Lung (tissue), 12 donors: Measurements from ENCODE around the gene BLOC1S4. TPM values are rescaled to one million over a fixed set of nuclear protein-coding genes. Genes with fewer than 3 reads are reported as not detected.
A peak's percentile ranks its signal among the peaks of the same experiment; 100 is the strongest.

Source experiments
- ATAC-seq: fragments of 200-7000 bp; cut with Tn5 transposase; one replicate; pipeline ENCODE4 v1.9.1; 2020; ENCODE audit warnings: moderate number of reproducible peaks; ENCODE audit not compliant: insufficient read depth, low FRiP score
- DNase-seq, 3 donors: peaks; one replicate each; pipeline ENCODE4 v3.0.0-alpha.2; 2013 to 2017
- H3K27ac ChIP-seq, 2 donors: one replicate each; pipeline ENCODE4 v1.5.1; 2013; ENCODE audit warnings: mild to moderate bottlenecking in 2 of 2, moderate library complexity in 2 of 2, control low read depth in 1 of 2, inconsistent platforms in 1 of 2, low read depth in 1 of 2, low read length in 1 of 2
- H3K27me3 ChIP-seq, 3 donors: one replicate each; pipeline ENCODE4 v1.5.1; 2013; ENCODE audit warnings: low read length in 2 of 3; ENCODE audit not compliant: control insufficient read depth in 3 of 3, insufficient read depth in 3 of 3
- H3K36me3 ChIP-seq, 4 donors: one replicate each; pipeline ENCODE4 v1.5.1; 2013; ENCODE audit warnings: low read length in 4 of 4, mild to moderate bottlenecking in 1 of 4, moderate library complexity in 1 of 4; ENCODE audit not compliant: control insufficient read depth in 4 of 4, insufficient read depth in 4 of 4
- H3K4me1 ChIP-seq, 5 donors: one replicate each; pipeline ENCODE4 v1.5.1; 2013; ENCODE audit warnings: low read length in 5 of 5, mild to moderate bottlenecking in 2 of 5, moderate library complexity in 1 of 5; ENCODE audit not compliant: control insufficient read depth in 5 of 5, insufficient read depth in 5 of 5
- H3K4me3 ChIP-seq: one replicate; pipeline ENCODE4 v1.5.1; 2013; ENCODE audit warnings: mild to moderate bottlenecking, control low read depth, moderate library complexity
- H3K9ac ChIP-seq, 2 donors: one replicate each; pipeline ENCODE4 v1.5.1; 2013; ENCODE audit warnings: low read length in 2 of 2, control low read depth in 1 of 2; ENCODE audit not compliant: insufficient read depth in 1 of 2
- H3K9me3 ChIP-seq, 4 donors: one replicate each; pipeline ENCODE4 v1.5.1; 2013; ENCODE audit warnings: low read length in 3 of 4, mild to moderate bottlenecking in 1 of 4, moderate library complexity in 1 of 4; ENCODE audit not compliant: control insufficient read depth in 4 of 4, insufficient read depth in 3 of 4
- CTCF ChIP-seq: IDR thresholded peaks from 2 replicates; pipeline ENCODE4 v1.5.1; 2012; ENCODE audit warnings: mild to moderate bottlenecking; ENCODE audit errors: control extremely low read depth, extremely low read depth
- WGBS, 2 donors: extraction: QIAGEN DNeasy Blood & Tissue Kit; methylation state at CpG; one replicate each; pipeline ENCODE4 v1.1.7; 2013; 5-methylcytosine and 5-hydroxymethylcytosine counted together
- polyA plus RNA-seq, 2 donors: library from polyadenylated mRNA; stranded (reverse); fragments of 200-250 nt; gene quantifications; one replicate each; pipeline ENCODE4 v1.2.1, GENCODE V29; 2013
- total RNA-seq, 2 donors: library from RNA; depleted of rRNA in 1 of 2; stranded (reverse); fragments of >200 nt in 1 of 2; gene quantifications; one replicate each; pipeline ENCODE4 v1.2.1, GENCODE V29; 2014 to 2021
- donor health status: control.
- donor health status: control.
- donor health status: Bipolar disorder and iron deficiency.
- donor health status: healthy.
- donor health status: DM: yes; HTN: yes; CAD: no.

BLOC1S4 gene
- total and polyA plus RNA-seq, 4 donors, result 8.0 to 15.2 (median 11.6) TPM

- H3K27ac ChIP-seq, result no peak overlapping the region
- ATAC-seq (no peak), DNase-seq (no peak)
- no peak for TF ChIP-seq CTCF
- H3K4me3 ChIP-seq, result no peak overlapping the region
- no peaks in the 10 kb centered on the region for H3K27me3 ChIP-seq
- H3K9ac ChIP-seq, result no peak overlapping the region
- 91 to 96% methylated on average over 8 of the region's 8 CpGs for WGBS, 2 donors
- no peaks in the 10 kb centered on the region for H3K36me3 ChIP-seq
- H3K4me1 ChIP-seq, result no peaks in the 10 kb centered on the region
- no peaks in the 10 kb centered on the region for H3K9me3 ChIP-seq
These were observed 24.4 kb downstream of the BLOC1S4 start for GRCh38 chr4:6740347-6740746.

- no peak for TF ChIP-seq CTCF
- Histone ChIP-seq H3K9ac (no peak overlapping the region), H3K27me3 (no peaks in the 10 kb centered on the region), H3K9me3 (no peaks in the 10 kb centered on the region), H3K4me1 (peaks cover 0 to 10% (median 3%) of the 10 kb centered on the region in 5 donors), H3K36me3 (no peaks in the 10 kb centered on the region), H3K4me3 (no peak overlapping the region), H3K27ac (no peak overlapping the region)
- DNase-seq, result no peak
- WGBS, 2 donors, result 55 to 67% methylated on average over 2 of the region's 2 CpGs
- ATAC-seq, result no peak
These were observed 26.5 kb downstream of the BLOC1S4 start for GRCh38 chr4:6742507-6742906.

GRCh38 chr4:6742989-6743388, 27.0 kb downstream of the BLOC1S4 start:
- Histone ChIP-seq H3K36me3 (no peaks in the 10 kb centered on the region), H3K9me3 (no peaks in the 10 kb centered on the region), H3K4me1 (peaks cover 0 to 14% (median 3%) of the 10 kb centered on the region in 5 donors), H3K9ac (no peak overlapping the region), H3K27ac (no peak overlapping the region), H3K27me3 (no peaks in the 10 kb centered on the region), H3K4me3 (no peak overlapping the region)
- ATAC-seq (no peak), DNase-seq (no peak)
- no peak for TF ChIP-seq CTCF
- WGBS, 2 donors, result 82 to 89% methylated on average over 10 to 11 of the region's 11 CpGs

- Histone ChIP-seq H3K27ac (peak overlapping the region in 1 of 2 donors; percentile 82), H3K9me3 (no peaks in the 10 kb centered on the region), H3K4me3 (no peak overlapping the region), H3K4me1 (peaks cover 0 to 24% (median 15%) of the 10 kb centered on the region in 5 donors), H3K27me3 (no peaks in the 10 kb centered on the region), H3K9ac (no peak overlapping the region), H3K36me3 (no peaks in the 10 kb centered on the region)
- peak; percentile 70 to 88 (median 84) for DNase-seq
- TF ChIP-seq CTCF, result no peak
- ATAC-seq, result peak; percentile 56
- whole genome bisulfite sequencing, 2 donors, result 57 to 74% methylated on average over 20 of the region's 20 CpGs
These were observed 30.8 kb downstream of the BLOC1S4 start for GRCh38 chr4:6746721-6747293.
